HUES6 (cell line): Measurements from ENCODE around the gene MEIKIN.

Experiments
- H3K27ac ChIP-seq: 2 replicates; pipeline ENCODE4 v1.7.0; 2013; ENCODE audit warnings: low read depth, mild to moderate bottlenecking, low read length, inconsistent platforms
- H3K27me3 ChIP-seq: 2 replicates; pipeline ENCODE4 v1.6.1; 2013; ENCODE audit warnings: low read length; ENCODE audit not compliant: control insufficient read depth, insufficient read depth
- H3K36me3 ChIP-seq: 2 replicates; pipeline ENCODE4 v1.6.1; 2013; ENCODE audit warnings: low read length; ENCODE audit not compliant: control insufficient read depth, insufficient read depth
- H3K4me1 ChIP-seq: 2 replicates; pipeline ENCODE4 v1.6.1; 2013; ENCODE audit warnings: low read length; ENCODE audit not compliant: control insufficient read depth, insufficient read depth
- H3K4me3 ChIP-seq: 2 replicates; pipeline ENCODE4 v1.5.1; 2013; ENCODE audit warnings: low read depth, low read length
- H3K9ac ChIP-seq: one replicate; pipeline ENCODE4 v1.6.1; 2013; ENCODE audit warnings: mild to moderate bottlenecking, low read length
- H3K9me3 ChIP-seq: 2 replicates; pipeline ENCODE4 v1.6.1; 2013; ENCODE audit warnings: low read depth, low read length; ENCODE audit not compliant: control insufficient read depth, insufficient read depth

The MEIKIN gene

DNA sequence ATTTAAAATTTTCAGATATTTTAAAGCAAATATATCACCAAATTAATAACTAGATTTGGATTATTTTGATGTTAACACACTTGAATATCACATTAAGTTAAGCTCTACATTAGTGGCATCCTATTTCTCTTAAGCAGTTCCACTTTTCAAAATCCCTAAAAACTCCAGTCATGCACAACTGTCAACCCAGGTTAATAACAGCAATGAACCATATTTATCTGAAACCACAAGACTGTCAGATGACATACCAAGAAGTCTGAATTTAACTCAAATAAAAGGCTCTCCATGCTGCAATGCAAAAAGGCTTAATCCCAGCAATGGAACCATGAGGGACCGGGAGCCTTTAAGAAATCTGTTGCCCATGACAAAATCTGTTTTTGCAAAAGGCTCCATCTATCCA, 176.1 kb downstream of the MEIKIN start:
- Histone ChIP-seq H3K9me3 (0 out of 2 replicates have a peak, but pooled peaks cover 2% of the 10 kb centered on the region), H3K4me3 (no peak overlapping the region), H3K4me1 (no peaks in the 10 kb centered on the region), H3K36me3 (peaks cover 5% of the 10 kb centered on the region; the same call in 1 of the 2 replicates), H3K27me3 (no peaks in the 10 kb centered on the region), H3K27ac (no peak overlapping the region), H3K9ac (no peak overlapping the region)

DNA sequence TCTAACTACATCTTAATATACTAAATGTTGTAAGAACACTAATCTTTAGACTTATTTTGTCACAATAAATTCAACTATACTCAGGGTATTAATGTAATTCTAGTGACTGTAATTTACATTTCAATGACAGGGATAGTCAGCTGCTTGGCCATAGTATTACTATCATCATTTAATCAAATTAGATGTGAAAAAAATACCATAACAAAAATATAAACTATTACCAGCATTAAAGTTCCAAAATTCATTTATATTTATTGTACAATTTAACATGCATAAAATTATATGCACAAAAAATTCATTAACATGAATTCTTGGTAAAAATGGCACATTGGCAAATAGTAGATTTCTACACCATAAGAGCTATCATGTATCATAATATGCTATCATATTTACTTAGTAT, 177.6 kb downstream of the MEIKIN start:
- peaks cover 12% of the 10 kb centered on the region; the same call in 1 of the 2 replicates for H3K9me3 ChIP-seq
- peaks cover 7% of the 10 kb centered on the region; the same call in 1 of the 2 replicates for H3K36me3 ChIP-seq
- no peaks in the 10 kb centered on the region for H3K4me1 ChIP-seq
- no peak overlapping the region for H3K9ac ChIP-seq
- H3K27me3 ChIP-seq = no peaks in the 10 kb centered on the region
- no peak overlapping the region for H3K27ac ChIP-seq
- H3K4me3 ChIP-seq = no peak overlapping the region

GRCh38 chr5:131766689-131767088, 178.8 kb downstream of the MEIKIN start:
- H3K4me3 ChIP-seq = no peak overlapping the region
- no peak overlapping the region for H3K9ac ChIP-seq
- H3K4me1 ChIP-seq = no peaks in the 10 kb centered on the region
- H3K27me3 ChIP-seq = no peaks in the 10 kb centered on the region
- peaks cover 7% of the 10 kb centered on the region; the same call in 1 of the 2 replicates for H3K36me3 ChIP-seq
- no peak overlapping the region for H3K27ac ChIP-seq
- peaks cover 12% of the 10 kb centered on the region; the same call in 1 of the 2 replicates for H3K9me3 ChIP-seq

GRCh38 chr5:131765261-131765660, 180.2 kb downstream of the MEIKIN start:
- Histone ChIP-seq H3K9ac (no peak overlapping the region), H3K27me3 (no peaks in the 10 kb centered on the region), H3K36me3 (peaks cover 7% of the 10 kb centered on the region; the same call in 1 of the 2 replicates), H3K4me1 (no peaks in the 10 kb centered on the region), H3K9me3 (peaks cover 12% of the 10 kb centered on the region; the same call in 1 of the 2 replicates), H3K27ac (no peak overlapping the region), H3K4me3 (no peak overlapping the region)

GRCh38 chr5:131763968-131764367, 181.5 kb downstream of the MEIKIN start:
- no peak overlapping the region for H3K27ac ChIP-seq
- no peaks in the 10 kb centered on the region for H3K4me1 ChIP-seq
- no peaks in the 10 kb centered on the region for H3K27me3 ChIP-seq
- H3K9ac ChIP-seq = no peak overlapping the region
- H3K9me3 ChIP-seq = peaks cover 12% of the 10 kb centered on the region; the same call in 1 of the 2 replicates
- H3K4me3 ChIP-seq = no peak overlapping the region
- peaks cover 7% of the 10 kb centered on the region; the same call in 1 of the 2 replicates for H3K36me3 ChIP-seq

- peaks cover 7% of the 10 kb centered on the region; the same call in 1 of the 2 replicates for H3K36me3 ChIP-seq
- H3K27ac ChIP-seq = no peak overlapping the region
- H3K9ac ChIP-seq = no peak overlapping the region
- H3K9me3 ChIP-seq = peaks cover 12% of the 10 kb centered on the region; the same call in 1 of the 2 replicates
- no peak overlapping the region for H3K4me3 ChIP-seq
- H3K4me1 ChIP-seq = no peaks in the 10 kb centered on the region
- H3K27me3 ChIP-seq = no peaks in the 10 kb centered on the region
Observed at GRCh38 chr5:131760793-131761192, 184.7 kb downstream of the MEIKIN start.

DNA sequence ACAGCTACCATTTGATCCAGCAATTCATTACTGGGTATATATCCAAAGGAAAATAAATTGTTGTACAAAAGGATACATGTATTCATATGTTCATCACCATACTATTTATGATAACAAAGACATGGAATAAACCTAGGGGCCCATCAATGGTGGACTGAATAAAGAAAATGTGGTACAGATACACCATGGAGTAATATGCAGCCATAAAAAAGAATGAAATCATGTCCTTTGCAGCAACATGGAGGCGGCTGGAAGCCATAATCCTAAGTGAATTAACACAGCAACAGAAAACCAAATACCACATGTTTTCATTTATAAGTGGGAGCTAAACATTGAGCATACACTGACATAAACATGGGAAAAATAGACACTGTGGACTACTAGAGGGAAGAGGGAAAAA, 185.8 kb downstream of the MEIKIN start:
- H3K4me3 ChIP-seq = no peak overlapping the region
- H3K9me3 ChIP-seq = peaks cover 11% of the 10 kb centered on the region; the same call in 1 of the 2 replicates
- H3K27ac ChIP-seq = no peak overlapping the region
- H3K4me1 ChIP-seq = no peaks in the 10 kb centered on the region
- H3K36me3 ChIP-seq = peaks cover 4% of the 10 kb centered on the region; the same call in 1 of the 2 replicates
- H3K9ac ChIP-seq = no peak overlapping the region
- no peaks in the 10 kb centered on the region for H3K27me3 ChIP-seq

DNA sequence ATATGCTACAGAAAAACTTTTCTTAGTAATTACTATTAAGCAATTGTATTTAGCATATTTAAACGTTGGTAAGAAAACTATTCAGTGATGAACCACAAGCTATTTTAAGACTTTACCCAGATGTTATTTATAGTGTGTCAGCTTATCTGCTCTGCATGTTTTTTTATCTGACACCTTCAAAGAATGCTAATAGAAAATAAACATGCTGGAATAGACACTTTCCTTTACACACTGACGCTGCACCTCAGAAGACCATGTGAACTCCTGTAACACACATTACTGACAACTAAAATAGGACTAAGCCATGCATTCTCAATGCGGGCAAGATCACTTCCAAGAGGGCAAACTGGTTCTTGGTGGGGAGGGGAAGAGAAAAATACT, 187.0 kb downstream of the MEIKIN start:
- H3K9me3 ChIP-seq = peaks cover 5% of the 10 kb centered on the region; the same call in 1 of the 2 replicates
- no peak overlapping the region for H3K27ac ChIP-seq
- no peak overlapping the region for H3K4me3 ChIP-seq
- H3K27me3 ChIP-seq = no peaks in the 10 kb centered on the region
- no peaks in the 10 kb centered on the region for H3K36me3 ChIP-seq
- H3K4me1 ChIP-seq = no peaks in the 10 kb centered on the region
- no peak overlapping the region for H3K9ac ChIP-seq

GRCh38 chr5:131757830-131758519, 187.5 kb downstream of the MEIKIN start:
- Histone ChIP-seq H3K27ac (no peak overlapping the region), H3K27me3 (no peaks in the 10 kb centered on the region), H3K4me3 (no peak overlapping the region), H3K4me1 (no peaks in the 10 kb centered on the region), H3K9me3 (peaks cover 1% of the 10 kb centered on the region; the same call in 1 of the 2 replicates), H3K36me3 (no peaks in the 10 kb centered on the region), H3K9ac (no peak overlapping the region)
